ENCODE data around the gene WDFY4. TPM values are rescaled to one million over a fixed set of nuclear protein-coding genes. Genes with fewer than 3 reads are reported as not detected.

WDFY4 gene
- total and polyA plus RNA-seq, 2 experiments from 2014 or later, result 0.14 TPM; not detected in 1

DNA sequence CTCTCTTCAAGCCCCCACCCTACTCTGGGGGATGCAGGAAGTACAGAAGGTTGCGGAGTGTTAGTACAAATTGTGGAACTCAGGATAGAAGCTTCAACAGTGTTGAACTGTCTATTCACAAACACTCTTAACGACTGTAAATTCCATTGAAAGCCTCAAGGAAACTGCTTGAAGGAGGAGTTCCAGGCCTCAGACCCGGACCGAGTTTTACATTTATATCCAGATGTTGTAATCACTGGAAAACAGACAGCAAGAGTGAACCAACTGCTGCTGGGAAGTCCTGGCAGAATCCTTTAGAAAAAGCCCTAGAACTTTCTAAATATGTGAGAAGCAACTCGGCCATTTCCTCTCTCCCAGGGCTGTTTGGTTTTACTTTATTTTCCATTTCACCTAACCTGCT is 339.1 kb downstream of the WDFY4 start:
- no peak overlapping the region for H3K4me3 Mint-ChIP-seq
- Histone ChIP-seq H3F3A (replicated peaks; ENCODE audit: low read depth) (no peaks in the 10 kb centered on the region), H3K4me2 (no peak overlapping the region), H4K20me1 (replicated peaks; ENCODE audit: insufficient read depth) (no peaks in the 10 kb centered on the region), H3K79me2 (replicated peaks; ENCODE audit: insufficient read depth) (no peaks in the 10 kb centered on the region), H3K27me3 (ENCODE audit: insufficient read depth) (no peaks in the 10 kb centered on the region), H3K36me3 (ENCODE audit: insufficient read depth) (no peaks in the 10 kb centered on the region), H3K4me3 (no peak overlapping the region), H3K27ac (ENCODE audit: low read depth) (no peak overlapping the region), H2AFZ (no peak overlapping the region), H3K4me1 (ENCODE audit: insufficient read depth) (no peaks in the 10 kb centered on the region), H3K9me2 (ENCODE audit: insufficient read depth) (no peaks in the 10 kb centered on the region)
- no peak for ATAC-seq
- no peak for DNase-seq (ENCODE audit: low spot score)
- H3K27ac Mint-ChIP-seq, result no peak overlapping the region
- TF ChIP-seq POLR2AphosphoS5 (IDR thresholded peaks at IDR 0.05; ENCODE audit: low read depth), result no peak
- TF ChIP-seq, protein P1, sequence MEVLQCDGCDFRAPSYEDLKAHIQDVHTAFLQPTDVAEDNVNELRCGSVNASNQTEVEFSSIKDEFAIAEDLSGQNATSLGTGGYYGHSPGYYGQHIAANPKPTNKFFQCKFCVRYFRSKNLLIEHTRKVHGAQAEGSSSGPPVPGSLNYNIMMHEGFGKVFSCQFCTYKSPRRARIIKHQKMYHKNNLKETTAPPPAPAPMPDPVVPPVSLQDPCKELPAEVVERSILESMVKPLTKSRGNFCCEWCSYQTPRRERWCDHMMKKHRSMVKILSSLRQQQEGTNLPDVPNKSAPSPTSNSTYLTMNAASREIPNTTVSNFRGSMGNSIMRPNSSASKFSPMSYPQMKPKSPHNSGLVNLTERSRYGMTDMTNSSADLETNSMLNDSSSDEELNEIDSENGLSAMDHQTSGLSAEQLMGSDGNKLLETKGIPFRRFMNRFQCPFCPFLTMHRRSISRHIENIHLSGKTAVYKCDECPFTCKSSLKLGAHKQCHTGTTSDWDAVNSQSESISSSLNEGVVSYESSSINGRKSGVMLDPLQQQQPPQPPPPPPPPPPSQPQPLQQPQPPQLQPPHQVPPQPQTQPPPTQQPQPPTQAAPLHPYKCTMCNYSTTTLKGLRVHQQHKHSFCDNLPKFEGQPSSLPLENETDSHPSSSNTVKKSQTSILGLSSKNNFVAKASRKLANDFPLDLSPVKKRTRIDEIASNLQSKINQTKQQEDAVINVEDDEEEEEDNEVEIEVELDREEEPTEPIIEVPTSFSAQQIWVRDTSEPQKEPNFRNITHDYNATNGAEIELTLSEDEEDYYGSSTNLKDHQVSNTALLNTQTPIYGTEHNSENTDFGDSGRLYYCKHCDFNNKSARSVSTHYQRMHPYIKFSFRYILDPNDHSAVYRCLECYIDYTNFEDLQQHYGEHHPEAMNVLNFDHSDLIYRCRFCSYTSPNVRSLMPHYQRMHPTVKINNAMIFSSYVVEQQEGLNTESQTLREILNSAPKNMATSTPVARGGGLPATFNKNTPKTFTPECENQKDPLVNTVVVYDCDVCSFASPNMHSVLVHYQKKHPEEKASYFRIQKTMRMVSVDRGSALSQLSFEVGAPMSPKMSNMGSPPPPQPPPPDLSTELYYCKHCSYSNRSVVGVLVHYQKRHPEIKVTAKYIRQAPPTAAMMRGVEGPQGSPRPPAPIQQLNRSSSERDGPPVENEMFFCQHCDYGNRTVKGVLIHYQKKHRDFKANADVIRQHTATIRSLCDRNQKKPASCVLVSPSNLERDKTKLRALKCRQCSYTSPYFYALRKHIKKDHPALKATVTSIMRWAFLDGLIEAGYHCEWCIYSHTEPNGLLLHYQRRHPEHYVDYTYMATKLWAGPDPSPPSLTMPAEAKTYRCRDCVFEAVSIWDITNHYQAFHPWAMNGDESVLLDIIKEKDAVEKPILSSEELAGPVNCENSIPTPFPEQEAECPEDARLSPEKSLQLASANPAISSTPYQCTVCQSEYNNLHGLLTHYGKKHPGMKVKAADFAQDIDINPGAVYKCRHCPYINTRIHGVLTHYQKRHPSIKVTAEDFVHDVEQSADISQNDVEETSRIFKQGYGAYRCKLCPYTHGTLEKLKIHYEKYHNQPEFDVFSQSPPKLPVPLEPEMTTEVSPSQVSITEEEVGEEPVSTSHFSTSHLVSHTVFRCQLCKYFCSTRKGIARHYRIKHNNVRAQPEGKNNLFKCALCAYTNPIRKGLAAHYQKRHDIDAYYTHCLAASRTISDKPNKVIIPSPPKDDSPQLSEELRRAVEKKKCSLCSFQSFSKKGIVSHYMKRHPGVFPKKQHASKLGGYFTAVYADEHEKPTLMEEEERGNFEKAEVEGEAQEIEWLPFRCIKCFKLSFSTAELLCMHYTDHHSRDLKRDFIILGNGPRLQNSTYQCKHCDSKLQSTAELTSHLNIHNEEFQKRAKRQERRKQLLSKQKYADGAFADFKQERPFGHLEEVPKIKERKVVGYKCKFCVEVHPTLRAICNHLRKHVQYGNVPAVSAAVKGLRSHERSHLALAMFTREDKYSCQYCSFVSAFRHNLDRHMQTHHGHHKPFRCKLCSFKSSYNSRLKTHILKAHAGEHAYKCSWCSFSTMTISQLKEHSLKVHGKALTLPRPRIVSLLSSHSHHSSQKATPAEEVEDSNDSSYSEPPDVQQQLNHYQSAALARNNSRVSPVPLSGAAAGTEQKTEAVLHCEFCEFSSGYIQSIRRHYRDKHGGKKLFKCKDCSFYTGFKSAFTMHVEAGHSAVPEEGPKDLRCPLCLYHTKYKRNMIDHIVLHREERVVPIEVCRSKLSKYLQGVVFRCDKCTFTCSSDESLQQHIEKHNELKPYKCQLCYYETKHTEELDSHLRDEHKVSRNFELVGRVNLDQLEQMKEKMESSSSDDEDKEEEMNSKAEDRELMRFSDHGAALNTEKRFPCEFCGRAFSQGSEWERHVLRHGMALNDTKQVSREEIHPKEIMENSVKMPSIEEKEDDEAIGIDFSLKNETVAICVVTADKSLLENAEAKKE (CRISPR knock-in tag; IDR thresholded peaks at IDR 0.05), result no peak
- no peak for TF ChIP-seq JUNB (IDR thresholded peaks at IDR 0.05; ENCODE audit: unreplicated experiment)
- no peak for TF ChIP-seq EZH2phosphoT487 (IDR thresholded peaks at IDR 0.05; ENCODE audit: unreplicated experiment)
- TF ChIP-seq CREB1 (CRISPR knock-in tag; IDR thresholded peaks at IDR 0.05; ENCODE audit: low read depth), result no peak
- TF ChIP-seq EZH2 (IDR thresholded peaks at IDR 0.05; ENCODE audit: low read depth, unreplicated experiment), result no peak
- no peak for TF ChIP-seq STAT1 (IDR thresholded peaks at IDR 0.05; ENCODE audit: unreplicated experiment)
- TF ChIP-seq, protein P2, sequence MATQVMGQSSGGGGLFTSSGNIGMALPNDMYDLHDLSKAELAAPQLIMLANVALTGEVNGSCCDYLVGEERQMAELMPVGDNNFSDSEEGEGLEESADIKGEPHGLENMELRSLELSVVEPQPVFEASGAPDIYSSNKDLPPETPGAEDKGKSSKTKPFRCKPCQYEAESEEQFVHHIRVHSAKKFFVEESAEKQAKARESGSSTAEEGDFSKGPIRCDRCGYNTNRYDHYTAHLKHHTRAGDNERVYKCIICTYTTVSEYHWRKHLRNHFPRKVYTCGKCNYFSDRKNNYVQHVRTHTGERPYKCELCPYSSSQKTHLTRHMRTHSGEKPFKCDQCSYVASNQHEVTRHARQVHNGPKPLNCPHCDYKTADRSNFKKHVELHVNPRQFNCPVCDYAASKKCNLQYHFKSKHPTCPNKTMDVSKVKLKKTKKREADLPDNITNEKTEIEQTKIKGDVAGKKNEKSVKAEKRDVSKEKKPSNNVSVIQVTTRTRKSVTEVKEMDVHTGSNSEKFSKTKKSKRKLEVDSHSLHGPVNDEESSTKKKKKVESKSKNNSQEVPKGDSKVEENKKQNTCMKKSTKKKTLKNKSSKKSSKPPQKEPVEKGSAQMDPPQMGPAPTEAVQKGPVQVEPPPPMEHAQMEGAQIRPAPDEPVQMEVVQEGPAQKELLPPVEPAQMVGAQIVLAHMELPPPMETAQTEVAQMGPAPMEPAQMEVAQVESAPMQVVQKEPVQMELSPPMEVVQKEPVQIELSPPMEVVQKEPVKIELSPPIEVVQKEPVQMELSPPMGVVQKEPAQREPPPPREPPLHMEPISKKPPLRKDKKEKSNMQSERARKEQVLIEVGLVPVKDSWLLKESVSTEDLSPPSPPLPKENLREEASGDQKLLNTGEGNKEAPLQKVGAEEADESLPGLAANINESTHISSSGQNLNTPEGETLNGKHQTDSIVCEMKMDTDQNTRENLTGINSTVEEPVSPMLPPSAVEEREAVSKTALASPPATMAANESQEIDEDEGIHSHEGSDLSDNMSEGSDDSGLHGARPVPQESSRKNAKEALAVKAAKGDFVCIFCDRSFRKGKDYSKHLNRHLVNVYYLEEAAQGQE (IDR thresholded peaks at IDR 0.05; ENCODE audit: unreplicated experiment), result no peak
- no peak for TF ChIP-seq ETS1 (IDR thresholded peaks at IDR 0.05)
- TF ChIP-seq, protein P3, sequence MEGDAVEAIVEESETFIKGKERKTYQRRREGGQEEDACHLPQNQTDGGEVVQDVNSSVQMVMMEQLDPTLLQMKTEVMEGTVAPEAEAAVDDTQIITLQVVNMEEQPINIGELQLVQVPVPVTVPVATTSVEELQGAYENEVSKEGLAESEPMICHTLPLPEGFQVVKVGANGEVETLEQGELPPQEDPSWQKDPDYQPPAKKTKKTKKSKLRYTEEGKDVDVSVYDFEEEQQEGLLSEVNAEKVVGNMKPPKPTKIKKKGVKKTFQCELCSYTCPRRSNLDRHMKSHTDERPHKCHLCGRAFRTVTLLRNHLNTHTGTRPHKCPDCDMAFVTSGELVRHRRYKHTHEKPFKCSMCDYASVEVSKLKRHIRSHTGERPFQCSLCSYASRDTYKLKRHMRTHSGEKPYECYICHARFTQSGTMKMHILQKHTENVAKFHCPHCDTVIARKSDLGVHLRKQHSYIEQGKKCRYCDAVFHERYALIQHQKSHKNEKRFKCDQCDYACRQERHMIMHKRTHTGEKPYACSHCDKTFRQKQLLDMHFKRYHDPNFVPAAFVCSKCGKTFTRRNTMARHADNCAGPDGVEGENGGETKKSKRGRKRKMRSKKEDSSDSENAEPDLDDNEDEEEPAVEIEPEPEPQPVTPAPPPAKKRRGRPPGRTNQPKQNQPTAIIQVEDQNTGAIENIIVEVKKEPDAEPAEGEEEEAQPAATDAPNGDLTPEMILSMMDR (conservative IDR thresholded peaks at IDR 0.05; ENCODE audit: low read depth in 2 of 2), result no peak
- no peak for TF ChIP-seq ZNF331 (CRISPR knock-in tag; IDR thresholded peaks at IDR 0.05; ENCODE audit: low read depth)
- TF ChIP-seq NANOG (IDR thresholded peaks at IDR 0.05; ENCODE audit: borderline replicate concordance), result no peak
- TF ChIP-seq ZNF114 (CRISPR knock-in tag; IDR thresholded peaks at IDR 0.05), result no peak
- no peaks in the 10 kb centered on the region for H3K36me3 Mint-ChIP-seq (ENCODE audit: low read depth)
- peaks cover 2% of the 10 kb centered on the region; the same call in 1 of the 3 replicates for H3K4me1 Mint-ChIP-seq
- peaks cover 2% of the 10 kb centered on the region for H3K27me3 Mint-ChIP-seq (ENCODE audit: insufficient read depth, low read depth, poor library complexity)
- H3K9me3 Mint-ChIP-seq, result no peaks in the 10 kb centered on the region
